ENCODE measurements around the gene CDKN1A. TPM values are rescaled to one million over a fixed set of nuclear protein-coding genes. Genes with fewer than 3 reads are reported as not detected.

Gene CDKN1A
- 41.3 TPM for total RNA-seq (ENCODE audit: unreplicated experiment)
- long read RNA-seq, transcript CDKN1A-201 (3 exons, 2,180 nt) = major isoform, 15 of 18 reads
- long read RNA-seq, partial matches to known transcripts = 1 of 18 reads
- long read RNA-seq, other reads (novel, unspliced or antisense) = 1 of 18 reads

DNA sequence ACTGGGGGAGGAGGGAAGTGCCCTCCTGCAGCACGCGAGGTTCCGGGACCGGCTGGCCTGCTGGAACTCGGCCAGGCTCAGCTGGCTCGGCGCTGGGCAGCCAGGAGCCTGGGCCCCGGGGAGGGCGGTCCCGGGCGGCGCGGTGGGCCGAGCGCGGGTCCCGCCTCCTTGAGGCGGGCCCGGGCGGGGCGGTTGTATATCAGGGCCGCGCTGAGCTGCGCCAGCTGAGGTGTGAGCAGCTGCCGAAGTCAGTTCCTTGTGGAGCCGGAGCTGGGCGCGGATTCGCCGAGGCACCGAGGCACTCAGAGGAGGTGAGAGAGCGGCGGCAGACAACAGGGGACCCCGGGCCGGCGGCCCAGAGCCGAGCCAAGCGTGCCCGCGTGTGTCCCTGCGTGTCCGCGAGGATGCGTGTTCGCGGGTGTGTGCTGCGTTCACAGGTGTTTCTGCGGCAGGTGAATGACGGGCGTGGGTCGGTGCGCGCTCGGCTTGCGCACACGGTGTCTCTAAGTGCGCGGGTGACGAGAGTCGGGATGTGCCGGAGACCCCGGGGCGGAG lies at the start of gene CDKN1A:
Gene CDKN1A, plus strand, starts transcription at position 227 of the 555 bp plus-strand sequence. CDS start 5,388 bp downstream, outside the sequence.
- peaks cover 10% of the 10 kb centered on the region for H3K9me3 Mint-ChIP-seq (ENCODE audit: unreplicated experiment)

DNA sequence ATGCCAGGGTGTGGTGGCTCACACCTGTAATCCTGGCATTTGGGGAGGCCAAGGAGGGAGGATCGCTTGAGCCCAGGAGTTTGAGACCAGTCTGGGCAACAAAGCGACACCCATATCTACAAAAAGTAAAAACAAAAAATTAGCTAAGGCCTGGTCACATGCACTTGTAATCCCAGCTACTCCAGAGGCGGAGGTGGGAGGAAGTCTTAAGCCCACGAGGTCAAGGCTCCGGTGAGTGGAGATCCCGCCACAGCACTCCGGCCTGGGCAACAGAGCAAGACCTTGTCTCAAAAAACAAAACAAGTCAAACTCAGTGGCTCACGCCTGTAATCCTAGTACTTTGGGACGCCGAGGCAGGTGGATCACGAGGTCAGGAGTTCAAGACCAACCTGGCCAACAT lies 48.7 kb upstream of the CDKN1A start:
- Mint-ChIP-seq H3K4me3 (ENCODE audit: unreplicated experiment) (no peak overlapping the region), H3K4me1 (ENCODE audit: low read depth, unreplicated experiment) (peaks cover 4% of the 10 kb centered on the region), H3K27ac (ENCODE audit: unreplicated experiment) (no peak overlapping the region), H3K27me3 (ENCODE audit: unreplicated experiment) (peaks cover 10% of the 10 kb centered on the region), H3K9me3 (ENCODE audit: unreplicated experiment) (no peaks in the 10 kb centered on the region), H3K36me3 (ENCODE audit: unreplicated experiment) (no peaks in the 10 kb centered on the region)
- TF ChIP-seq, protein P1, sequence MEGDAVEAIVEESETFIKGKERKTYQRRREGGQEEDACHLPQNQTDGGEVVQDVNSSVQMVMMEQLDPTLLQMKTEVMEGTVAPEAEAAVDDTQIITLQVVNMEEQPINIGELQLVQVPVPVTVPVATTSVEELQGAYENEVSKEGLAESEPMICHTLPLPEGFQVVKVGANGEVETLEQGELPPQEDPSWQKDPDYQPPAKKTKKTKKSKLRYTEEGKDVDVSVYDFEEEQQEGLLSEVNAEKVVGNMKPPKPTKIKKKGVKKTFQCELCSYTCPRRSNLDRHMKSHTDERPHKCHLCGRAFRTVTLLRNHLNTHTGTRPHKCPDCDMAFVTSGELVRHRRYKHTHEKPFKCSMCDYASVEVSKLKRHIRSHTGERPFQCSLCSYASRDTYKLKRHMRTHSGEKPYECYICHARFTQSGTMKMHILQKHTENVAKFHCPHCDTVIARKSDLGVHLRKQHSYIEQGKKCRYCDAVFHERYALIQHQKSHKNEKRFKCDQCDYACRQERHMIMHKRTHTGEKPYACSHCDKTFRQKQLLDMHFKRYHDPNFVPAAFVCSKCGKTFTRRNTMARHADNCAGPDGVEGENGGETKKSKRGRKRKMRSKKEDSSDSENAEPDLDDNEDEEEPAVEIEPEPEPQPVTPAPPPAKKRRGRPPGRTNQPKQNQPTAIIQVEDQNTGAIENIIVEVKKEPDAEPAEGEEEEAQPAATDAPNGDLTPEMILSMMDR (IDR thresholded peaks at IDR 0.05; ENCODE audit: partially characterized antibody, unreplicated experiment) = no peak
- DNase-seq = no peak

More for the DNA sequence above, at the start of gene CDKN1A:
- peaks cover 18% of the 10 kb centered on the region for H3K4me1 Mint-ChIP-seq (ENCODE audit: low read depth, unreplicated experiment)
- H3K4me3 Mint-ChIP-seq (ENCODE audit: unreplicated experiment) = peak within 1 kb of the TSS; percentile 90
- TF ChIP-seq, protein P1 (IDR thresholded peaks at IDR 0.05; ENCODE audit: partially characterized antibody, unreplicated experiment) = peak; percentile 28
- peak; percentile 85 for DNase-seq
- H3K27me3 Mint-ChIP-seq (ENCODE audit: unreplicated experiment) = peaks cover 8% of the 10 kb centered on the region
- H3K27ac Mint-ChIP-seq (ENCODE audit: unreplicated experiment) = peak within 1 kb of the TSS; percentile 93
- H3K36me3 Mint-ChIP-seq (ENCODE audit: unreplicated experiment) = no peaks in the 10 kb centered on the region

DNA sequence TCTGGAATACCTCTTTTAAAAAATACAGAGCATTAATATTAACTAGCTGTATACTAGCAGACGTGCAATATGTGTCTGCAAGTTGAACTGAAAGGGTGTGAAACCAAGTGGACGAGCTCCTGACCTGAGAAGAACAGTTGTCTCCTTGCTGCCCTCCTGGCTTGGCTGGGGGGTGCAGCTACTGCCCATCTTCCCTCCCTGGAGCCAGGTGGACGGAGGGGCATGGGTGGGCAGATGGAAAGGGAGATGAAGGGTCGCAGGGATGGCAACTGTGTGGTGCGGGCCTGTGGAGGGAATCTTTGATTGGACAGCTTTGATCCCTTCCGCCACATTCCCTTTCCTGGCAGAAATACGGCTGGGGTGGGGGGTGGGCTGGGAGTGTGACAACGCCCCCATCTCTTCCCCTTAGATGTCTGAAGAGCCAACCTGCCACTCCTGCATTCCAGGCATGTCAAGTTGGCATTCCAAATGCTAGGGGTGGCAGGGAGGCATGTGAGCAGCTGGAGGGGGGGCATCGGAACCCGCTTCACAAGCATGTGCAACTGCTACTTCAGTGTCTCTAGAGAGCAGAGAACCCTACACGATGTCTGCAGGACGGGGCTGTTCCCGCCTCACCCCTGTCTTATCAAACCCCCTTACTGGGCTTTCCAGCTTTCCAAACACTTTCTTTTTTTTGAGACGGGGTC lies 47.0 kb upstream of the CDKN1A start:
- Mint-ChIP-seq H3K27ac (ENCODE audit: unreplicated experiment) (no peak overlapping the region), H3K27me3 (ENCODE audit: unreplicated experiment) (peaks cover 2% of the 10 kb centered on the region), H3K36me3 (ENCODE audit: unreplicated experiment) (no peaks in the 10 kb centered on the region), H3K4me3 (ENCODE audit: unreplicated experiment) (no peak overlapping the region), H3K4me1 (ENCODE audit: low read depth, unreplicated experiment) (no peaks in the 10 kb centered on the region), H3K9me3 (ENCODE audit: unreplicated experiment) (no peaks in the 10 kb centered on the region)
- no peak for DNase-seq
- TF ChIP-seq, protein P1 (IDR thresholded peaks at IDR 0.05; ENCODE audit: partially characterized antibody, unreplicated experiment) = no peak

DNA sequence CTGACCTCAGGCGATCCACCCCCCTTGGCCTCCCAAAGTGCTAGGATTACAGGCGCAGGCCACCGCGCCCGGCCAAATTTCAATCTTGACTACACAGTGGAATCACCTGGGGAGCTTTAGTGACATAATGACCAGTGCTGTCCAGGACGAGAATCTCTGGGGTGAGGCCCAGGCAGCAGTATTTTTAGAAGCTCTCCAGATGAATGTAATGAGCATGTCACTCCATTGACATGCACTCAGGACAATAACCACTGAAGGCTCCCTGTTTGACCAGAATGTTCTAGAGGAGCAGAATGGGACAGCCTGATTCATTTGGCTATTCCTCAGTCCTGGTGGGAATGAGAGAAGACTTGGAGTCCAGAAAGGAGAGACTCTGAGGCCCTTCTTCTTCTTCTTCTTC lies 45.1 kb upstream of the CDKN1A start:
- Mint-ChIP-seq H3K4me3 (ENCODE audit: unreplicated experiment) (no peak overlapping the region), H3K27ac (ENCODE audit: unreplicated experiment) (no peak overlapping the region), H3K36me3 (ENCODE audit: unreplicated experiment) (no peaks in the 10 kb centered on the region), H3K27me3 (ENCODE audit: unreplicated experiment) (no peaks in the 10 kb centered on the region), H3K9me3 (ENCODE audit: unreplicated experiment) (no peaks in the 10 kb centered on the region), H3K4me1 (ENCODE audit: low read depth, unreplicated experiment) (peaks cover 5% of the 10 kb centered on the region)
- no peak for DNase-seq
- TF ChIP-seq, protein P1 (IDR thresholded peaks at IDR 0.05; ENCODE audit: partially characterized antibody, unreplicated experiment) = no peak

DNA sequence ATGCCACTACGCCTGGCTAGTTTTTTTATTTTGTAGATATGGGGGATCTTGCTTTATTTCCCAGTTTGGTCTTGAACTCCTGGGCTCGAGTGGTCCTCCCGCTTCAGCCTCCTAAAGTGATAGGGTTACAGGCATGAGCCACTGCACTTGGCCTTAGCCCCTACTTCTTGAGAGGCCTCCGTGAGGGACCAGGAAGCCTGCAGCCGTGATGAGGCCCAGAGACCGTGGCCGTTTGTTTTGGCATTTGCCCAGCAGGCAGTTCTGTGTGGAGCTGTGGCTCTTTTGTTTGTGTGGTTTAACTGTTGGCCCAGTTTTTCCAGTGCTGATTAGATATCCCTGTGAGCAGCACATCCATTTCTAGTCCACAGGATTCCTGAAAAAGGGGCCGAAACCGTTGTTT lies 44.6 kb upstream of the CDKN1A start:
- DNase-seq = no peak
- H3K4me1 Mint-ChIP-seq (ENCODE audit: low read depth, unreplicated experiment) = peaks cover 8% of the 10 kb centered on the region
- TF ChIP-seq, protein P1 (IDR thresholded peaks at IDR 0.05; ENCODE audit: partially characterized antibody, unreplicated experiment) = no peak
- no peak overlapping the region for H3K27ac Mint-ChIP-seq (ENCODE audit: unreplicated experiment)
- no peaks in the 10 kb centered on the region for H3K9me3 Mint-ChIP-seq (ENCODE audit: unreplicated experiment)
- H3K27me3 Mint-ChIP-seq (ENCODE audit: unreplicated experiment) = no peaks in the 10 kb centered on the region
- no peak overlapping the region for H3K4me3 Mint-ChIP-seq (ENCODE audit: unreplicated experiment)
- H3K36me3 Mint-ChIP-seq (ENCODE audit: unreplicated experiment) = no peaks in the 10 kb centered on the region
